ENCODE measurements around the gene PSMA6. TPM values are rescaled to one million over a fixed set of nuclear protein-coding genes. Genes with fewer than 3 reads are reported as not detected.
A peak's percentile ranks its signal among the peaks of the same experiment; 100 is the strongest.

PSMA6 gene
- polyA plus RNA-seq, 2 of the 4 experiments (the other 2 are of a cell fraction), result 369 to 395 TPM

DNA sequence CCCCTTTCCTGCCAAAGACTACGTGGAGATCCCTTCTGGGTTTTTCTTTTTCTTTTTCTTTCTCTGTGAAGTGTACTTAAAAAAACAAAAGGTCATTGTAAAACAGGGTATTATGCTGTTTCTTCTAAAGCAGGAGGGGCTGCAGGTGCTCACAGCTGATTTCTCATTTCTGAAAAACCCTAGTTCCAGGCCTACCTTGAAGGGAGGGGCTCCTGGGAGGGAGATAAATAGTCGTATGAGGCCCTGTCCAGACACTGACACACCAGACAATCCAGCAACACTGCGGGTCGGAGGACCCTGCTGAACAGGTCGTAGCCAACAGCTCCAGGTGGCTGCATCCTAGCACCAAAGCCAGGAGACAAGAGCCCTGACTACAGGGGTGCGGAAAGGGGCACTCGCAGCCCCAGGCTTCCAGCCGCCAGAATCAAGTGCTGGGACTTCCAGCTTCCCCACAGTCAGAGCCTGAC lies 41.1 kb downstream of the PSMA6 start:
- no peak for TF ChIP-seq FOXS1 (CRISPR knock-in tag; IDR thresholded peaks at IDR 0.05)
- TF ChIP-seq, protein P1, sequence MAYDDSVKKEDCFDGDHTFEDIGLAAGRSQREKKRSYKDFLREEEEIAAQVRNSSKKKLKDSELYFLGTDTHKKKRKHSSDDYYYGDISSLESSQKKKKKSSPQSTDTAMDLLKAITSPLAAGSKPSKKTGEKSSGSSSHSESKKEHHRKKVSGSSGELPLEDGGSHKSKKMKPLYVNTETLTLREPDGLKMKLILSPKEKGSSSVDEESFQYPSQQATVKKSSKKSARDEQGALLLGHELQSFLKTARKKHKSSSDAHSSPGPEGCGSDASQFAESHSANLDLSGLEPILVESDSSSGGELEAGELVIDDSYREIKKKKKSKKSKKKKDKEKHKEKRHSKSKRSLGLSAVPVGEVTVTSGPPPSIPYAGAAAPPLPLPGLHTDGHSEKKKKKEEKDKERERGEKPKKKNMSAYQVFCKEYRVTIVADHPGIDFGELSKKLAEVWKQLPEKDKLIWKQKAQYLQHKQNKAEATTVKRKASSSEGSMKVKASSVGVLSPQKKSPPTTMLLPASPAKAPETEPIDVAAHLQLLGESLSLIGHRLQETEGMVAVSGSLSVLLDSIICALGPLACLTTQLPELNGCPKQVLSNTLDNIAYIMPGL (CRISPR knock-in tag; IDR thresholded peaks at IDR 0.05; ENCODE audit: borderline replicate concordance), result no peak
- no peak for TF ChIP-seq FOSB (CRISPR knock-in tag; IDR thresholded peaks at IDR 0.05)
- TF ChIP-seq, protein P2, sequence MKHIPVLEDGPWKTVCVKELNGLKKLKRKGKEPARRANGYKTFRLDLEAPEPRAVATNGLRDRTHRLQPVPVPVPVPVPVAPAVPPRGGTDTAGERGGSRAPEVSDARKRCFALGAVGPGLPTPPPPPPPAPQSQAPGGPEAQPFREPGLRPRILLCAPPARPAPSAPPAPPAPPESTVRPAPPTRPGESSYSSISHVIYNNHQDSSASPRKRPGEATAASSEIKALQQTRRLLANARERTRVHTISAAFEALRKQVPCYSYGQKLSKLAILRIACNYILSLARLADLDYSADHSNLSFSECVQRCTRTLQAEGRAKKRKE (CRISPR knock-in tag; IDR thresholded peaks at IDR 0.05; ENCODE audit: low read depth), result no peak
- TF ChIP-seq NFE2L2 (conservative IDR thresholded peaks at IDR 0.05; ENCODE audit: low read length), result no peak
- TF ChIP-seq ZC3H11A (IDR thresholded peaks at IDR 0.05), result no peak
- no peak for TF ChIP-seq RAD21 (conservative IDR thresholded peaks at IDR 0.05 in 1 of 2, IDR thresholded peaks at IDR 0.05 in 1 of 2)
- TF ChIP-seq HOXB5 (CRISPR knock-in tag; IDR thresholded peaks at IDR 0.05), result no peak
- no peak for TF ChIP-seq CHD2 (IDR thresholded peaks at IDR 0.05; ENCODE audit: low read length, partially characterized antibody)
- no peak for TF ChIP-seq JUNB (IDR thresholded peaks at IDR 0.05)
- no peak for TF ChIP-seq NPAS2 (CRISPR knock-in tag; IDR thresholded peaks at IDR 0.05; ENCODE audit: borderline replicate concordance)
- no peak for TF ChIP-seq MAZ (IDR thresholded peaks at IDR 0.05; ENCODE audit: borderline replicate concordance, low read depth, low read length)
- no peak for TF ChIP-seq CEBPB (IDR thresholded peaks at IDR 0.05)
- TF ChIP-seq FOSL2 (IDR thresholded peaks at IDR 0.05), result no peak
- no peak for TF ChIP-seq FOSL2 (CRISPR knock-in tag; IDR thresholded peaks at IDR 0.05)
- no peak for TF ChIP-seq EHF (CRISPR knock-in tag; IDR thresholded peaks at IDR 0.05)
- no peak for TF ChIP-seq SREBF2 (IDR thresholded peaks at IDR 0.05)
- TF ChIP-seq RFX5 (IDR thresholded peaks at IDR 0.05), result no peak
- TF ChIP-seq, protein P3, sequence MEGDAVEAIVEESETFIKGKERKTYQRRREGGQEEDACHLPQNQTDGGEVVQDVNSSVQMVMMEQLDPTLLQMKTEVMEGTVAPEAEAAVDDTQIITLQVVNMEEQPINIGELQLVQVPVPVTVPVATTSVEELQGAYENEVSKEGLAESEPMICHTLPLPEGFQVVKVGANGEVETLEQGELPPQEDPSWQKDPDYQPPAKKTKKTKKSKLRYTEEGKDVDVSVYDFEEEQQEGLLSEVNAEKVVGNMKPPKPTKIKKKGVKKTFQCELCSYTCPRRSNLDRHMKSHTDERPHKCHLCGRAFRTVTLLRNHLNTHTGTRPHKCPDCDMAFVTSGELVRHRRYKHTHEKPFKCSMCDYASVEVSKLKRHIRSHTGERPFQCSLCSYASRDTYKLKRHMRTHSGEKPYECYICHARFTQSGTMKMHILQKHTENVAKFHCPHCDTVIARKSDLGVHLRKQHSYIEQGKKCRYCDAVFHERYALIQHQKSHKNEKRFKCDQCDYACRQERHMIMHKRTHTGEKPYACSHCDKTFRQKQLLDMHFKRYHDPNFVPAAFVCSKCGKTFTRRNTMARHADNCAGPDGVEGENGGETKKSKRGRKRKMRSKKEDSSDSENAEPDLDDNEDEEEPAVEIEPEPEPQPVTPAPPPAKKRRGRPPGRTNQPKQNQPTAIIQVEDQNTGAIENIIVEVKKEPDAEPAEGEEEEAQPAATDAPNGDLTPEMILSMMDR (IDR thresholded peaks at IDR 0.05), result no peak
- TF ChIP-seq TFCP2L1 (CRISPR knock-in tag; IDR thresholded peaks at IDR 0.05), result no peak
- ChIA-PET CTCF (interaction anchor here (0.6 to 1.4 kb wide), 8 partner anchors 25 to 502 kb away, joined by 3 to 5 read pairs (median 3); no protein-coding TSS in a partner anchor), POLR2A (interaction anchor here (1.2 to 1.7 kb wide), 4 partner anchors 8 to 71 kb away, joined by 4 to 11 read pairs (median 7); partner anchors contain the start of genes NFKBIA and PSMA6)
- Histone ChIP-seq H3K9me3 (no peaks in the 10 kb centered on the region), H3K4me3 (no peak overlapping the region), H3K4me1 (peaks cover 64% of the 10 kb centered on the region), H3K4me2 (peak overlapping the region; percentile 39), H3K27ac (peak overlapping the region; percentile 91 to 97)
- WGBS (ENCODE audit: missing lambda C conversion rate), result 69% methylated on average over 8 of the region's 8 CpGs
- FAIRE-seq (no peak), ATAC-seq (no peak), DNase-seq (ENCODE audit: low read depth in 1 of 2, low spot score in 1 of 2) (no peak)

DNA sequence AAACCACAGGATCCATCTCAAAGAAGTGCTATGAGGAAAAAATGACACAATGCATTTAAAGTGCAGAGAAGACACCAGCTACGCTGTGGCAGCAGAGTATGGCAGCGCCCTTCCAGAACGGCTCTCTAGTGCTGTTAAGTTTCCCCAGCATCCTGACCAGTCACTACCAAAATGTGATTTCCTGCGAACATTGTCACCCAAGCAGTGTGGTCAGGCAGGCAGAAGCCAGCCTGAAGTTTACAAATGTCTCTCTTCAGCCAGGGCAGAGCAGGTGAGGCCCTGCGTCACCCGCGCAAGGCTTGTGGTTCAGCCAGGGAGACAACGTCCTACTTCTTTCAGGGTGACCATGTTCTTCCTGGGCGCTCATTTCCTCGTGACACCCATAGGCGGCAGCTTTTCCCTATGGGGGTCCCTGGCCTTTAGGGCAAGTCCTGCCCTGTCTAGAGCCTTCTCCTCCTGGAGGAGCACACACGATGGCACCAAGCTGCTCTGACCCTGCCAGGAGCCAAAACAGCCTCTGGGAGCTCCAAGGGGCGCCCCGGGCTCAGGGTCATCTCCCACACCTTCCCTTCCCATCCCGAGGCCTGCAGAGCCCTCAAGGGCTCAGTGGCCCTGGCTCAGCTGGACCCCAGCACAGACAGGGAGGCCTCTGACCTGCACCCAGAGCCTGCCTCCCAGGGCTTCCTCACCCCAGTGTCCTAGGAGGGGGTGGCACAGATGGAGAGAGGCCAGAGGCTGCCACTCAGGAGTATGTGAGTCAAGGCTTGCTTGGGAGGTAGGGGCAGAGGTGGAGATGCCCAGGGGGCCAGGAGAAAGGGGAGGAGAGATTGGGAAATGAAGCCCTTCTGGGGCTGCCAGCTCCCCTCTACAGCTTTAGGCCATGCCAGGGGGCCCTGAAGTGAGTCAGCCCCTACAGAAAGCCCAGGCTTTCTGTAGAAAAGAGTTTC lies 41.9 kb downstream of the PSMA6 start:
- FAIRE-seq (no peak), ATAC-seq (no peak), DNase-seq (ENCODE audit: low read depth in 1 of 2, low spot score in 1 of 2) (peak in 1 of 2 experiments; percentile 29)
- ChIA-PET CTCF (interaction anchor here (0.6 to 1.4 kb wide), 6 partner anchors 24 to 418 kb away, joined by 3 to 5 read pairs (median 3); no protein-coding TSS in a partner anchor), POLR2A (interaction anchor here (0.6 to 1.7 kb wide), 5 partner anchors 8 to 71 kb away, joined by 3 to 11 read pairs (median 6); partner anchors contain the start of genes NFKBIA and PSMA6)
- WGBS (ENCODE audit: missing lambda C conversion rate), result 87% methylated on average over 14 of the region's 15 CpGs
- H3K4me1 ChIP-seq, result peaks cover 64% of the 10 kb centered on the region
- H3K4me2 ChIP-seq, result peak overlapping the region; percentile 39
- no peaks in the 10 kb centered on the region for H3K9me3 ChIP-seq
- H3K27ac ChIP-seq, result peak overlapping the region; percentile 91 to 97
- TF ChIP-seq RAD21 (conservative IDR thresholded peaks at IDR 0.05 in 1 of 2, IDR thresholded peaks at IDR 0.05 in 1 of 2), result peak in 1 of 2 experiments; percentile 42; a peak in 2 of 5 replicates
- TF ChIP-seq EHF (CRISPR knock-in tag; IDR thresholded peaks at IDR 0.05), result no peak
- no peak overlapping the region for H3K4me3 ChIP-seq

Measured in A549 (cell line).